Common myeloid progenitor, CD34-positive (primary cell): Measurements from ENCODE around the gene IPO8.

Experiments used
- CTCF ChIA-PET: fragments of 350-600 bp; sonication (Branson Sonifier 250); formaldehyde crosslinking; loops from one replicate; lab custom pipeline; 2021; ENCODE audit warnings: antibody characterized with exemption; lab: Charles Lee
- POLR2A ChIA-PET: fragments of 350-600 bp; sonication (Branson Sonifier 250); formaldehyde crosslinking; loops from one replicate; lab custom pipeline; 2021; ENCODE audit warnings: antibody characterized with exemption; lab: Charles Lee
- DNase-seq, 3 donors: peaks; one replicate each; pipeline versions ENCODE4 v3.0.0 to v3.0.0-alpha.2; 2013
- H3K27ac ChIP-seq, 2 experiments: 1 replicate in 1 of 2; 2 replicates in 1 of 2; pipeline ENCODE4 v1.7.0; 2013; ENCODE audit warnings: inconsistent platforms in 2 of 2, low read length in 2 of 2, mild to moderate bottlenecking in 2 of 2, low read depth in 1 of 2, moderate library complexity in 1 of 2; ENCODE audit not compliant: severe bottlenecking in 2 of 2, insufficient read depth in 1 of 2, poor library complexity in 1 of 2
- H3K27me3 ChIP-seq, 5 experiments: replicated peaks in 2 of 5; 1 replicate in 3 of 5; 2 replicates in 2 of 5; pipeline versions ENCODE4 v1.6.1 to v1.7.0; 2013; ENCODE audit warnings: low read length in 4 of 5, mild to moderate bottlenecking in 2 of 5, moderate library complexity in 2 of 5, inconsistent platforms in 1 of 5; ENCODE audit not compliant: insufficient read depth in 5 of 5, control insufficient read depth in 4 of 5
- H3K36me3 ChIP-seq, 4 experiments: 1 replicate in 2 of 4; 2 replicates in 2 of 4; pipeline versions ENCODE4 v1.6.1 to v1.7.0; 2013; ENCODE audit warnings: low read length in 3 of 4, control low read depth in 1 of 4, mild to moderate bottlenecking in 1 of 4; ENCODE audit not compliant: control insufficient read depth in 4 of 4, insufficient read depth in 4 of 4
- H3K4me1 ChIP-seq, 4 experiments: 1 replicate in 3 of 4; 2 replicates in 1 of 4; pipeline versions ENCODE4 v1.6.1 to v1.7.1; 2013; ENCODE audit warnings: low read length in 3 of 4, mild to moderate bottlenecking in 3 of 4, control low read depth in 1 of 4, inconsistent platforms in 1 of 4, moderate library complexity in 1 of 4; ENCODE audit not compliant: control insufficient read depth in 4 of 4, insufficient read depth in 4 of 4; ENCODE audit errors: control extremely low read depth in 1 of 4
- H3K4me3 ChIP-seq, 7 experiments: 1 replicate in 4 of 7; 2 replicates in 3 of 7; pipeline versions ENCODE4 v1.5.1 to v1.7.0; 2013; ENCODE audit warnings: mild to moderate bottlenecking in 7 of 7, low read length in 6 of 7, moderate library complexity in 6 of 7, inconsistent platforms in 2 of 7, low read depth in 2 of 7, control low read depth in 1 of 7; ENCODE audit not compliant: insufficient read depth in 4 of 7, control insufficient read depth in 1 of 7; ENCODE audit errors: extremely low read depth in 1 of 7
- H3K9me3 ChIP-seq, 5 experiments: 1 replicate in 4 of 5; 2 replicates in 1 of 5; pipeline versions ENCODE4 v1.6.1 to v1.7.1; 2013; ENCODE audit warnings: low read length in 4 of 5, mild to moderate bottlenecking in 2 of 5, inconsistent platforms in 1 of 5, low read depth in 1 of 5, moderate library complexity in 1 of 5; ENCODE audit not compliant: control insufficient read depth in 4 of 5, insufficient read depth in 2 of 5; ENCODE audit errors: control extremely low read depth in 1 of 5
- whole genome bisulfite sequencing: methylation state at CpG from one replicate; pipeline ENCODE4 v1.1.5; 2013; ENCODE audit not compliant: insufficient coverage; 5-methylcytosine and 5-hydroxymethylcytosine counted together

Gene IPO8

GRCh38 chr12:30652034-30652696 is 43.5 kb downstream of the IPO8 start:
- no peaks in the 10 kb centered on the region for H3K27me3 ChIP-seq
- no CpG with 5 or more reads among the region's 1 CpG for WGBS
- CTCF ChIA-PET: no interaction called here

GRCh38 chr12:30646821-30647220 is 48.8 kb downstream of the IPO8 start:
- POLR2A ChIA-PET: no interaction called here
- H3K27me3 ChIP-seq: no peaks in the 10 kb centered on the region
- H3K4me1 ChIP-seq: no peaks in the 10 kb centered on the region
- WGBS: no CpG with 5 or more reads among the region's 4 CpGs
- H3K9me3 ChIP-seq: no peaks in the 10 kb centered on the region
- H3K27ac ChIP-seq: no peak overlapping the region
- peaks cover 5 to 17% (median 12%) of the 10 kb centered on the region in 4 experiments for H3K36me3 ChIP-seq
- CTCF ChIA-PET: no interaction called here
- H3K4me3 ChIP-seq: no peak overlapping the region
- DNase-seq: no peak

More at GRCh38 chr12:30652034-30652696, 43.5 kb downstream of the IPO8 start:
- Histone ChIP-seq H3K27ac (no peak overlapping the region), H3K4me3 (no peak overlapping the region), H3K4me1 (no peaks in the 10 kb centered on the region), H3K9me3 (no peaks in the 10 kb centered on the region), H3K36me3 (peaks cover 5 to 22% (median 13%) of the 10 kb centered on the region in 4 experiments)
- POLR2A ChIA-PET: no interaction called here
- no peak for DNase-seq

- WGBS: 100% methylated on average over 2 of the region's 4 CpGs
- Histone ChIP-seq H3K9me3 (no peaks in the 10 kb centered on the region), H3K36me3 (peaks cover 6 to 16% (median 10%) of the 10 kb centered on the region in 4 experiments), H3K27ac (no peak overlapping the region), H3K4me3 (no peak overlapping the region), H3K4me1 (no peaks in the 10 kb centered on the region), H3K27me3 (no peaks in the 10 kb centered on the region)
- CTCF ChIA-PET: no interaction called here
- no peak for DNase-seq
- POLR2A ChIA-PET: no interaction called here
These were observed 52.3 kb downstream of the IPO8 start for GRCh38 chr12:30643366-30643765.

- H3K9me3 ChIP-seq: no peaks in the 10 kb centered on the region
- no CpG with 5 or more reads among the region's 2 CpGs for WGBS
- POLR2A ChIA-PET: no interaction called here
- H3K4me3 ChIP-seq: no peak overlapping the region
- H3K27ac ChIP-seq: no peak overlapping the region
- peaks cover 13 to 22% (median 15%) of the 10 kb centered on the region in 4 experiments for H3K36me3 ChIP-seq
- no peak for DNase-seq
- H3K4me1 ChIP-seq: no peaks in the 10 kb centered on the region
- CTCF ChIA-PET: interaction anchor here (0.8 kb wide), 1 partner anchor 12 kb away, joined by 3 read pairs; no protein-coding TSS in a partner anchor
- no peaks in the 10 kb centered on the region for H3K27me3 ChIP-seq
These were observed 55.3 kb downstream of the IPO8 start for GRCh38 chr12:30640392-30640791.

GRCh38 chr12:30635385-30635784 is 60.3 kb downstream of the IPO8 start:
- DNase-seq: no peak
- no CpG with 5 or more reads among the region's 2 CpGs for WGBS
- CTCF ChIA-PET: interaction anchor here (0.9 kb wide), 1 partner anchor 14 kb away, joined by 4 read pairs; no protein-coding TSS in a partner anchor
- POLR2A ChIA-PET: no interaction called here
- Histone ChIP-seq H3K27me3 (no peaks in the 10 kb centered on the region), H3K9me3 (no peaks in the 10 kb centered on the region), H3K4me1 (peaks cover 0 to 3% (median under 1%) of the 10 kb centered on the region in 4 experiments), H3K4me3 (no peak overlapping the region), H3K27ac (no peak overlapping the region), H3K36me3 (peaks cover 11 to 45% (median 33%) of the 10 kb centered on the region in 4 experiments)

- H3K36me3 ChIP-seq: peaks cover 10 to 46% (median 28%) of the 10 kb centered on the region in 4 experiments
- POLR2A ChIA-PET: interaction anchor here (1.1 kb wide), 1 partner anchor 13 kb away, joined by 3 read pairs; no protein-coding TSS in a partner anchor
- DNase-seq: no peak
- no peaks in the 10 kb centered on the region for H3K9me3 ChIP-seq
- WGBS: 95% methylated on average over 4 of the region's 6 CpGs
- peaks cover 0 to 7% (median under 1%) of the 10 kb centered on the region in 4 experiments for H3K4me1 ChIP-seq
- no peaks in the 10 kb centered on the region for H3K27me3 ChIP-seq
- no peak overlapping the region for H3K27ac ChIP-seq
- CTCF ChIA-PET: no interaction called here
- H3K4me3 ChIP-seq: no peak overlapping the region
These were observed 63.9 kb downstream of the IPO8 start for GRCh38 chr12:30631740-30632139.

GRCh38 chr12:30630979-30631285 is 64.7 kb downstream of the IPO8 start:
- ChIA-PET POLR2A (interaction anchor here (1.1 kb wide), 1 partner anchor 12 kb away, joined by 3 read pairs; no protein-coding TSS in a partner anchor), CTCF (no interaction called here)
- no peak for DNase-seq
- WGBS: 97% methylated on average over 3 of the region's 3 CpGs
- Histone ChIP-seq H3K4me1 (peaks cover 0 to 7% (median under 1%) of the 10 kb centered on the region in 4 experiments), H3K9me3 (no peaks in the 10 kb centered on the region), H3K36me3 (peaks cover 10 to 44% (median 28%) of the 10 kb centered on the region in 4 experiments), H3K27me3 (no peaks in the 10 kb centered on the region), H3K4me3 (no peak overlapping the region), H3K27ac (no peak overlapping the region)
